ENCODE measurements around the gene MAPK12.

MAPK12 gene

DNA sequence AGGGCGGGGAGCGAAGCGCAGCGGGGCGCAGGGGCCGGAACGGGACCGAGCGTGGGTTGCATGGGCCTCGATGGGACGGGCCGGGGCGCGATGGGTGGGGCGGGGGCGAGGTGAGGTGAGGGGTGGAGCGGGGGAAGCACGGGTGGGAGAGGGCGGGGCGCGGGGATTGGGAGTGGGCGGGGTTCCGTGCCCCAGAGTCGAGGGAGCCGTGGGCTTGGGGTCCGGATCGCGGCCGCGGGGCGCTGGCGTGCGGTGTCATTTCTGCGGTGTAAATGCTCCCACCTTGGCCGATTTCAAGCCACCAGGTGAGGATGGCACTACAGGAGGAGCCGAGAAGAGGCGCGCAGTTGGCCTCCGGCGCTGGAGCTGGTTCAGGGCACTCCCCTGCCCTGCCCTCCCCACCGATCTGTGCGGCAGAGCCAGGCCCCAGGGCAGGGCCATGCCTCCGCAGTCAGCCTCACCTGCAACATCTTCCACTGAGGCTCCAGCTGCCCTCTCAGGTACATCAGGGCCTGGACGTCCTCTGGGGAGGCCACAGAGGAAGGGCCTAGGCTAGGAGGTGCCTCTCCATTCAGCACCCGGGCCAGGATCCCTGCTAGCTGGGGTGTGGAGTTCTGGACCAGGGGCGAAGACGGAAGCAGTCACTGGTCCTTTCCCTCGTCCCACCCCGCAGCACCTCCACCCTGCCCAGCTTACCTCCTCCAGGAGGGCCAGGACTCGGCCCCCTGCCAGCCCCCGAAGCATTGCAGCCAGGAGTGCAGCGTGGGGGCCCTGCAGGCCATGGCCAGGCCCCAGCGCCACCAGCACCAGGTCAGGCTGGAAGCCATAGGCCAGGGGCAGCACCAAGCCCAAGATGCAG is 16.0 kb downstream of the MAPK12 start:
- Histone ChIP-seq H3K23ac (ENCODE audit: low read depth, low read length, poor library complexity) (peak overlapping the region; percentile 99), H3K79me1 (ENCODE audit: low read depth, low read length) (peaks cover 31% of the 10 kb centered on the region), H3K9me3 (replicated peaks in 1 of 2; ENCODE audit: control insufficient read depth in 2 of 2, insufficient read depth in 1 of 2, low read depth in 1 of 2, low read length in 2 of 2) (no peaks in the 10 kb centered on the region), H3K4me3 (ENCODE audit: low read length in 2 of 2) (peak overlapping the region; percentile 85 to 93), H3K14ac (ENCODE audit: low read length) (peak overlapping the region; percentile 84), H3K18ac (ENCODE audit: low read length) (peak overlapping the region; percentile 98), H4K91ac (ENCODE audit: low read depth, low read length, poor library complexity) (no peak overlapping the region), H3K4me2 (ENCODE audit: insufficient read depth, low read length, poor library complexity, severe bottlenecking) (peak overlapping the region; percentile 95), H3K4me1 (ENCODE audit: control insufficient read depth in 2 of 2, insufficient read depth in 1 of 2, low read depth in 1 of 2, low read length in 2 of 2) (peaks cover 23 to 42% of the 10 kb centered on the region in 2 donors), H2BK15ac (ENCODE audit: low read length) (no peak overlapping the region), H2BK12ac (ENCODE audit: low read length) (peak overlapping the region; percentile 77), H3K27me3 (ENCODE audit: control insufficient read depth in 3 of 3, insufficient read depth in 3 of 3, low read depth in 1 of 3, low read length in 3 of 3) (no peaks in the 10 kb centered on the region), H2BK120ac (ENCODE audit: low read depth, low read length) (no peak overlapping the region), H3K4ac (ENCODE audit: low read length) (peak overlapping the region; percentile 85), H3K27ac (replicated peaks; ENCODE audit: low read length) (peak overlapping the region; percentile 89), H2BK5ac (ENCODE audit: low read length) (peak overlapping the region; percentile 83), H2AK5ac (ENCODE audit: low read depth, low read length) (peak overlapping the region; percentile 82), H2AFZ (ENCODE audit: low read length) (peak overlapping the region; percentile 97), H4K8ac (ENCODE audit: low read depth, low read length) (no peak overlapping the region), H3K36me3 (replicated peaks in 1 of 2; ENCODE audit: control insufficient read depth in 2 of 2, insufficient read depth in 2 of 2, low read length in 2 of 2) (peaks cover 17 to 35% of the 10 kb centered on the region in 2 donors), H3K9ac (ENCODE audit: low read depth, low read length, poor library complexity) (peak overlapping the region; percentile 99)
- no CpG with 5 or more reads among the region's 53 CpGs for WGBS, 2 donors (ENCODE audit: extremely low coverage in 2 of 2, insufficient read length in 2 of 2, insufficient replicate concordance in 1 of 2)
- no peak for DNase-seq (ENCODE audit: low spot score)

- Histone ChIP-seq H3K4me3 (ENCODE audit: low read length in 2 of 2) (peak within 1 kb of the TSS; percentile 85 to 93), H4K8ac (ENCODE audit: low read depth, low read length) (no peak within 1 kb of the TSS), H2BK120ac (ENCODE audit: low read depth, low read length) (no peak within 1 kb of the TSS), H3K79me1 (ENCODE audit: low read depth, low read length) (peaks cover 29% of the 10 kb centered on the region), H3K9me3 (replicated peaks in 1 of 2; ENCODE audit: control insufficient read depth in 2 of 2, insufficient read depth in 1 of 2, low read depth in 1 of 2, low read length in 2 of 2) (no peaks in the 10 kb centered on the region), H2AK5ac (ENCODE audit: low read depth, low read length) (peak within 1 kb of the TSS; percentile 82), H3K4me2 (ENCODE audit: insufficient read depth, low read length, poor library complexity, severe bottlenecking) (peak within 1 kb of the TSS; percentile 95), H3K27ac (replicated peaks; ENCODE audit: low read length) (peak within 1 kb of the TSS; percentile 89), H4K91ac (ENCODE audit: low read depth, low read length, poor library complexity) (no peak within 1 kb of the TSS), H3K14ac (ENCODE audit: low read length) (peak within 1 kb of the TSS; percentile 84), H2BK5ac (ENCODE audit: low read length) (peak within 1 kb of the TSS; percentile 83), H3K9ac (ENCODE audit: low read depth, low read length, poor library complexity) (peak within 1 kb of the TSS; percentile 99), H3K4ac (ENCODE audit: low read length) (peak within 1 kb of the TSS; percentile 85), H3K18ac (ENCODE audit: low read length) (peak within 1 kb of the TSS; percentile 98), H3K4me1 (ENCODE audit: control insufficient read depth in 2 of 2, insufficient read depth in 1 of 2, low read depth in 1 of 2, low read length in 2 of 2) (peaks cover 16 to 38% of the 10 kb centered on the region in 2 donors), H3K23ac (ENCODE audit: low read depth, low read length, poor library complexity) (peak within 1 kb of the TSS; percentile 99), H2BK12ac (ENCODE audit: low read length) (peak within 1 kb of the TSS; percentile 77), H3K36me3 (replicated peaks in 1 of 2; ENCODE audit: control insufficient read depth in 2 of 2, insufficient read depth in 2 of 2, low read length in 2 of 2) (peaks cover 22 to 43% of the 10 kb centered on the region in 2 donors), H2AFZ (ENCODE audit: low read length) (peak within 1 kb of the TSS; percentile 97), H3K27me3 (ENCODE audit: control insufficient read depth in 3 of 3, insufficient read depth in 3 of 3, low read depth in 1 of 3, low read length in 3 of 3) (no peaks in the 10 kb centered on the region), H2BK15ac (ENCODE audit: low read length) (no peak within 1 kb of the TSS)
- peak; percentile 90 for DNase-seq (ENCODE audit: low spot score)
- WGBS, 2 donors (ENCODE audit: extremely low coverage in 2 of 2, insufficient read length in 2 of 2, insufficient replicate concordance in 1 of 2), result no CpG with 5 or more reads among the region's 76 CpGs
These were observed 16.9 kb downstream of the MAPK12 start, which contains the start of gene TUBGCP6 for GRCh38 chr22:50244420-50245213. Gene TUBGCP6 (minus strand): TSS chr22:50245023. CDS start chr22:50244459, 564 bp downstream.

GRCh38 chr22:50243685-50244419 is 17.6 kb downstream of the MAPK12 start:
- no peak for DNase-seq (ENCODE audit: low spot score)
- H3K4ac ChIP-seq (ENCODE audit: low read length), result no peak overlapping the region
- no peak overlapping the region for H2BK120ac ChIP-seq (ENCODE audit: low read depth, low read length)
- no peaks in the 10 kb centered on the region for H3K27me3 ChIP-seq (ENCODE audit: control insufficient read depth in 3 of 3, insufficient read depth in 3 of 3, low read depth in 1 of 3, low read length in 3 of 3)
- H3K18ac ChIP-seq (ENCODE audit: low read length), result no peak overlapping the region
- H3K14ac ChIP-seq (ENCODE audit: low read length), result no peak overlapping the region
- no peak overlapping the region for H2AK5ac ChIP-seq (ENCODE audit: low read depth, low read length)
- peaks cover 25 to 46% of the 10 kb centered on the region in 2 donors for H3K36me3 ChIP-seq (replicated peaks in 1 of 2; ENCODE audit: control insufficient read depth in 2 of 2, insufficient read depth in 2 of 2, low read length in 2 of 2)
- H3K23ac ChIP-seq (ENCODE audit: low read depth, low read length, poor library complexity), result no peak overlapping the region
- H2AFZ ChIP-seq (ENCODE audit: low read length), result peak overlapping the region; percentile 97
- H3K27ac ChIP-seq (replicated peaks; ENCODE audit: low read length), result no peak overlapping the region
- H3K9ac ChIP-seq (ENCODE audit: low read depth, low read length, poor library complexity), result peak overlapping the region; percentile 74
- no peak overlapping the region for H4K8ac ChIP-seq (ENCODE audit: low read depth, low read length)
- peaks cover 16 to 38% of the 10 kb centered on the region in 2 donors for H3K4me1 ChIP-seq (ENCODE audit: control insufficient read depth in 2 of 2, insufficient read depth in 1 of 2, low read depth in 1 of 2, low read length in 2 of 2)
- peak overlapping the region; percentile 95 for H3K4me2 ChIP-seq (ENCODE audit: insufficient read depth, low read length, poor library complexity, severe bottlenecking)
- peak overlapping the region; percentile 85 to 93 for H3K4me3 ChIP-seq (ENCODE audit: low read length in 2 of 2)
- no peak overlapping the region for H2BK12ac ChIP-seq (ENCODE audit: low read length)
- no peak overlapping the region for H4K91ac ChIP-seq (ENCODE audit: low read depth, low read length, poor library complexity)
- no CpG with 5 or more reads among the region's 27 CpGs for WGBS, 2 donors (ENCODE audit: extremely low coverage in 2 of 2, insufficient read length in 2 of 2, insufficient replicate concordance in 1 of 2)
- H2BK5ac ChIP-seq (ENCODE audit: low read length), result peak overlapping the region; percentile 83
- H2BK15ac ChIP-seq (ENCODE audit: low read length), result no peak overlapping the region
- no peaks in the 10 kb centered on the region for H3K9me3 ChIP-seq (replicated peaks in 1 of 2; ENCODE audit: control insufficient read depth in 2 of 2, insufficient read depth in 1 of 2, low read depth in 1 of 2, low read length in 2 of 2)
- peaks cover 27% of the 10 kb centered on the region for H3K79me1 ChIP-seq (ENCODE audit: low read depth, low read length)

Data from neuronal stem cell (in vitro differentiated cells).